Endodermal cell (in vitro differentiated cells): ENCODE data around the gene SMG7. TPM values are rescaled to one million over a fixed set of nuclear protein-coding genes. Genes with fewer than 3 reads are reported as not detected.

Experiments used
- DNase-seq: peaks from one replicate; pipeline ENCODE4 v3.0.0-alpha.2; 2017
- H3K27ac ChIP-seq: 2 replicates; pipeline ENCODE4 v1.5.1; 2013; ENCODE audit warnings: mild to moderate bottlenecking, low read depth, low read length, moderate library complexity
- H3K27me3 ChIP-seq: 2 replicates; pipeline ENCODE4 v1.6.1; 2013; ENCODE audit warnings: mild to moderate bottlenecking, low read length, moderate library complexity; ENCODE audit not compliant: insufficient read depth, control insufficient read depth, poor library complexity, severe bottlenecking
- H3K36me3 ChIP-seq: 2 replicates; pipeline ENCODE4 v1.7.0; 2013; ENCODE audit warnings: mild to moderate bottlenecking, low read length, moderate library complexity; ENCODE audit not compliant: control insufficient read depth, insufficient read depth
- H3K4me1 ChIP-seq: one replicate; pipeline ENCODE4 v1.7.0; 2013; ENCODE audit warnings: low read length; ENCODE audit not compliant: control insufficient read depth, insufficient read depth
- H3K4me3 ChIP-seq: 2 replicates; pipeline ENCODE4 v1.5.1; 2013; ENCODE audit warnings: mild to moderate bottlenecking, low read length, moderate library complexity
- H3K9ac ChIP-seq: 2 replicates; pipeline ENCODE4 v1.6.1; 2013; ENCODE audit warnings: mild to moderate bottlenecking, low read length, moderate library complexity; ENCODE audit not compliant: poor library complexity, severe bottlenecking; ENCODE audit errors: extremely low read depth
- H3K9me3 ChIP-seq: 2 replicates; pipeline ENCODE4 v1.6.1; 2013; ENCODE audit warnings: mild to moderate bottlenecking, low read length, moderate library complexity; ENCODE audit not compliant: control insufficient read depth
- H3K27ac Mint-ChIP-seq: 2 replicates; pipeline ENCODE4 v1.8.0; 2020; ENCODE audit warnings: mixed read lengths
- H3K27me3 Mint-ChIP-seq: 2 replicates; pipeline ENCODE4 v1.8.0; 2021; ENCODE audit warnings: mild to moderate bottlenecking, mixed read lengths; ENCODE audit not compliant: insufficient read depth
- H3K36me3 Mint-ChIP-seq: 2 replicates; pipeline ENCODE4 v1.8.0; 2020; ENCODE audit warnings: low read depth, mixed read lengths
- H3K4me1 Mint-ChIP-seq: 2 replicates; pipeline ENCODE4 v1.8.0; 2020; ENCODE audit warnings: mixed read lengths
- H3K4me3 Mint-ChIP-seq: 2 replicates; pipeline ENCODE4 v1.8.0; 2020; ENCODE audit warnings: mild to moderate bottlenecking, moderate library complexity, mixed read lengths
- H3K9me3 Mint-ChIP-seq: 2 replicates; pipeline ENCODE4 v1.8.0; 2020; ENCODE audit warnings: mild to moderate bottlenecking, mixed read lengths
- WGBS, 2 experiments: methylation state at CpG; one replicate each; pipeline versions ENCODE4 v1.1.5 to v1.1.7; 2013; ENCODE audit warnings: missing lambda C conversion rate in 2 of 2, mixed read lengths in 1 of 2; ENCODE audit not compliant: insufficient coverage in 1 of 2, insufficient read length in 1 of 2; 5-methylcytosine and 5-hydroxymethylcytosine counted together
- total RNA-seq, 2 donors: library from RNA; stranded (reverse); fragmentation: NEBNext Ultra II Directional in 1 of 2; extraction: Animal tissue kit (Norgen Biotek cat#: 25700) in 1 of 2; gene quantifications; 2 replicates in 1 of 2; 3 replicates in 1 of 2; pipeline ENCODE4 v1.2.1, GENCODE V29; 2021
- TF ChIP-seq, protein P1 (sequence below): fragments of 200-600 bp; sonication (generic); conservative IDR thresholded peaks from 2 replicates; pipeline ENCODE4 v1.5.0; 2021; ENCODE audit warnings: antibody characterized with exemption, mild to moderate bottlenecking

SMG7 gene
- total RNA-seq, 2 donors from 2014 or later: 60.5 to 75.9 TPM

DNA sequence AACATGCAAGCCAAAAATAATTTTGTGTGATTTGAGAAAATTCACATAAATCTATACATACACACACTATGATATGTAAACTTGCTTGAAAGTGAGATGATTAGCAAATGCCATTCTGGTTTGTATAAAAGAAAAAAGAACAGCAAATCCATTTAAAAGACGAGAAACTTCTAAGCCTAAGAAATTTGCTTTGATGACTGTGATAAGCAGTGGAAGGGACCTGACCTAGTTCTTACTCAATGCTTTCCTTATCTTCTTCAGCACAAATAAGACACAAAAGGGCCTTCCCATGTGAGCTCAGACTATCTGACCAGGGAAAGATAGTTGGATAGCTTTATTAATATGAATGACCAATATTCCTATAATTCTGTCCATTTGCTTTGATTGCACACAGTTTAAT, 28.8 kb upstream of the SMG7 start:
- Mint-ChIP-seq H3K4me3 (no peak overlapping the region), H3K9me3 (no peaks in the 10 kb centered on the region), H3K27me3 (no peaks in the 10 kb centered on the region), H3K4me1 (peaks cover 2% of the 10 kb centered on the region), H3K36me3 (no peaks in the 10 kb centered on the region), H3K27ac (no peak overlapping the region)
- TF ChIP-seq, protein P1, sequence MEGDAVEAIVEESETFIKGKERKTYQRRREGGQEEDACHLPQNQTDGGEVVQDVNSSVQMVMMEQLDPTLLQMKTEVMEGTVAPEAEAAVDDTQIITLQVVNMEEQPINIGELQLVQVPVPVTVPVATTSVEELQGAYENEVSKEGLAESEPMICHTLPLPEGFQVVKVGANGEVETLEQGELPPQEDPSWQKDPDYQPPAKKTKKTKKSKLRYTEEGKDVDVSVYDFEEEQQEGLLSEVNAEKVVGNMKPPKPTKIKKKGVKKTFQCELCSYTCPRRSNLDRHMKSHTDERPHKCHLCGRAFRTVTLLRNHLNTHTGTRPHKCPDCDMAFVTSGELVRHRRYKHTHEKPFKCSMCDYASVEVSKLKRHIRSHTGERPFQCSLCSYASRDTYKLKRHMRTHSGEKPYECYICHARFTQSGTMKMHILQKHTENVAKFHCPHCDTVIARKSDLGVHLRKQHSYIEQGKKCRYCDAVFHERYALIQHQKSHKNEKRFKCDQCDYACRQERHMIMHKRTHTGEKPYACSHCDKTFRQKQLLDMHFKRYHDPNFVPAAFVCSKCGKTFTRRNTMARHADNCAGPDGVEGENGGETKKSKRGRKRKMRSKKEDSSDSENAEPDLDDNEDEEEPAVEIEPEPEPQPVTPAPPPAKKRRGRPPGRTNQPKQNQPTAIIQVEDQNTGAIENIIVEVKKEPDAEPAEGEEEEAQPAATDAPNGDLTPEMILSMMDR: no peak
- no peak overlapping the region for H3K9ac ChIP-seq
- no peak for DNase-seq
- no peaks in the 10 kb centered on the region for H3K27me3 ChIP-seq
- no peak overlapping the region for H3K27ac ChIP-seq
- WGBS, 2 experiments: 57% methylated on average over 1 of the region's 1 CpG; no CpG with 5 or more reads in 1 of the 2 experiments
- no peaks in the 10 kb centered on the region for H3K36me3 ChIP-seq
- no peaks in the 10 kb centered on the region for H3K4me1 ChIP-seq
- H3K9me3 ChIP-seq: no peaks in the 10 kb centered on the region
- no peak overlapping the region for H3K4me3 ChIP-seq

DNA sequence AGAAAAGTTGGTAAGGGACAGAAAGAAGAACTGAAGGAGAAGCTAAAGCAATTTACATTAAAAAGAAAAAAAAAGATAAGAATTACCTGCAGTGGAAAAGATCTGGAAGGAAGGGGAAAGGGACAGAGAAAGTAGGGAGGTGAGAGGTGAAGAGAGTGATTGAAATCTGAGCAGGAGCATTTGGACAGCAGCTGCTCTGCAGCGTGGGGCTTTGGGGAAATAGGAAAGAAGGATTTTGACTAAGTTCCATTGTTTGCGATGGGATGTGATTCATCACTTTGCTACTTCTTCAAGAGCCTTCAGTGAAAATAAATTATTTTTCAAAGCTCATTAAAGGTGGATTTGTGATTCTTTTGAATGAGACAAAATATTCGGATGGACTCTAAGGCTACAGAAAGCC, 28.1 kb upstream of the SMG7 start:
- no peaks in the 10 kb centered on the region for H3K36me3 Mint-ChIP-seq
- H3K4me1 Mint-ChIP-seq: peaks cover 2% of the 10 kb centered on the region
- H3K27ac Mint-ChIP-seq: no peak overlapping the region
- DNase-seq: no peak
- no peaks in the 10 kb centered on the region for H3K9me3 Mint-ChIP-seq
- no peaks in the 10 kb centered on the region for H3K27me3 Mint-ChIP-seq
- H3K9me3 ChIP-seq: no peaks in the 10 kb centered on the region
- no peaks in the 10 kb centered on the region for H3K27me3 ChIP-seq
- WGBS, 2 experiments: 60% methylated on average over 1 to 3 of the region's 3 CpGs
- H3K9ac ChIP-seq: no peak overlapping the region
- no peak overlapping the region for H3K4me3 Mint-ChIP-seq
- no peaks in the 10 kb centered on the region for H3K36me3 ChIP-seq
- TF ChIP-seq, protein P1: no peak
- no peak overlapping the region for H3K4me3 ChIP-seq
- no peaks in the 10 kb centered on the region for H3K4me1 ChIP-seq
- H3K27ac ChIP-seq: no peak overlapping the region

GRCh38 chr1:183449223-183449770, 23.0 kb upstream of the SMG7 start:
- whole genome bisulfite sequencing, 2 experiments: 84 to 92% methylated on average over 11 to 13 of the region's 13 CpGs
- H3K4me3 ChIP-seq: no peak overlapping the region
- no peaks in the 10 kb centered on the region for H3K36me3 Mint-ChIP-seq
- H3K4me1 Mint-ChIP-seq: no peaks in the 10 kb centered on the region
- no peak overlapping the region for H3K4me3 Mint-ChIP-seq
- no peaks in the 10 kb centered on the region for H3K27me3 Mint-ChIP-seq
- no peak for DNase-seq
- no peaks in the 10 kb centered on the region for H3K9me3 ChIP-seq
- H3K9me3 Mint-ChIP-seq: no peaks in the 10 kb centered on the region
- H3K27me3 ChIP-seq: no peaks in the 10 kb centered on the region
- H3K27ac Mint-ChIP-seq: no peak overlapping the region
- H3K36me3 ChIP-seq: no peaks in the 10 kb centered on the region
- TF ChIP-seq, protein P1: no peak
- no peaks in the 10 kb centered on the region for H3K4me1 ChIP-seq
- H3K9ac ChIP-seq: no peak overlapping the region
- H3K27ac ChIP-seq: no peak overlapping the region
